HG03097 (cell line): ENCODE data around the gene EIF5.

Experiments used
- ATAC-seq: cut with Tn5 transposase; IDR thresholded peaks from one replicate; pipeline ENCODE4 v1.9.1; 2021; ENCODE audit not compliant: unreplicated experiment, low FRiP score

EIF5 gene

GRCh38 chr14:103391048-103391447 lies 57.0 kb downstream of the EIF5 start:
- ATAC-seq = no peak

- no peak for ATAC-seq
Observed at GRCh38 chr14:103392106-103392505, 58.1 kb downstream of the EIF5 start.

GRCh38 chr14:103392572-103392971 lies 58.5 kb downstream of the EIF5 start:
- no peak for ATAC-seq

- no peak for ATAC-seq
Observed at GRCh38 chr14:103393070-103393469, 59.0 kb downstream of the EIF5 start.

GRCh38 chr14:103393676-103394626 lies 59.9 kb downstream of the EIF5 start:
- ATAC-seq = no peak
